ENCODE data around the gene PLEKHM1. TPM values are rescaled to one million over a fixed set of nuclear protein-coding genes. Genes with fewer than 3 reads are reported as not detected.
"Not testable (repeated sequence)": the region's sequence is repeated elsewhere in the genome, so short reads cannot be mapped to it uniquely, and the experiment has no call there.

PLEKHM1 gene
- total RNA-seq, 2 experiments from 2014 or later = 21.3 to 22.1 TPM

DNA sequence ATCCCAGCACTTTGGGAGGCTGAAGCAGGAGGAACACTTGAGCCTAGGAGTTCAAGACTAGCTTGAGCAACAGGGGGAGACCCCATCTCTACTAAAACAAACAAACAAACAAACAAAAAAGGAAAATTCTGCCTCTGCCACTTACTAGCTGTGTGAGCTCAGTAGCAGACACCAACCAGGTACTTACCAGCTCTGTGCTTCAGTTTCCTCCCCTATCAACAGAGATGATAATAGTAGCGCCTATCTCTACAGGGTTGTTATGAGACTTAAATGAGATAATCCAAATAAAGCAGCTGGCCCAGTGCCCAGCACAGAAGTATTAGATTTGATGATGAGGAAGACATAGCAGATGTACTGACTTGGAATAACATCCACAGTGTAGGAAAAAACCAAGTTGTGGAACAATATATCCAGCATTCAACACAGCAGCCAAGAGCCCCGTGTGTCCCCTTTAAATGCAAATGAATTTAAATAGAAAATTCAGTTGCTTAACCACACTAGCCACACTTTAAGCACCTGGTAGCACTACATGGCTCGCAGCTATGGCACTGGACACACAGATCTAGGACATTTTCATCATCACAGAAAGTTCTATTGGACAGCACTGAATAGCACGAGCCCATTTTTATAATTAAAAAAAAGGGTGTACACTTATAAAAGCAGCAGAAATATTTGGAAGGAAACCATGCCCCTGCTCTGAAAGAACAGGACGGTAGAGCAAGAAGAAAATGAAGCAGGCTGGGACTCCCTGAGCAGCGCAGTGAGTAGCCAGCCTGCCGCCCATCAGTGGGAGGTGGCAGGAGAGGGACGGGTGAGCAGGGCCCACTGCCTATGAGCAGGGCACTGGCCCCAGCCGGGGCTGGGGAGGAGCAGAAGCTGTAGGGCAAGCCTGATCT lies 37.9 kb downstream of the PLEKHM1 start:
- DNase-seq; CTCF ChIA-PET; H3K27me3 Mint-ChIP-seq; H3K4me3 Mint-ChIP-seq; POLR2A ChIA-PET; intact Hi-C loops (cut with micrococcal nuclease); H3K4me1 Mint-ChIP-seq (ENCODE audit: low read depth); H3K27ac Mint-ChIP-seq; H3K9me3 Mint-ChIP-seq: not testable (repeated sequence)
- H3K36me3 Mint-ChIP-seq = peaks cover 11% of the 10 kb centered on the region

DNA sequence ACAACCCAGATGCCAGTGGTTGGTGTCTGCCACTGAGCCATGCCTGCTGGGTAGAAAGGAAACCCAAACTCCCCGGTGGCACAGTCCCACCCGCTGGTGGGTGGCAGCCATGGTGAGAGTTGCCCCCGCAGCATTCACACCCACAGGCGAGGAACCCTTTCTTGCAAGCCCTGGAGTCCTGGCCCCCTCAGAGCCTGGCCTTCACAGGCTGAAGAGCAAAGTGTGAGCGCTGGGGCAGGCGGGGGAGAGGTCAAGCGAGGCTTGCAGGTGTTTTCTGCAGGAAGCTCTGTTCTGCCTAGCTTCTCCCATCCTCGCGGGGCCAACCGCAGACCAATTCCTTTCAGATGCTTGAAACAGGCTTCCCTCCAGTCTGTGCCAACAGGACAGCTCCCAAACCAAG lies 38.9 kb downstream of the PLEKHM1 start:
- H3K27me3 Mint-ChIP-seq; H3K4me3 Mint-ChIP-seq; H3K9me3 Mint-ChIP-seq; intact Hi-C loops (cut with micrococcal nuclease); DNase-seq; H3K27ac Mint-ChIP-seq; H3K4me1 Mint-ChIP-seq (ENCODE audit: low read depth); CTCF ChIA-PET; POLR2A ChIA-PET: not testable (repeated sequence)
- H3K36me3 Mint-ChIP-seq = peaks cover 11% of the 10 kb centered on the region

DNA sequence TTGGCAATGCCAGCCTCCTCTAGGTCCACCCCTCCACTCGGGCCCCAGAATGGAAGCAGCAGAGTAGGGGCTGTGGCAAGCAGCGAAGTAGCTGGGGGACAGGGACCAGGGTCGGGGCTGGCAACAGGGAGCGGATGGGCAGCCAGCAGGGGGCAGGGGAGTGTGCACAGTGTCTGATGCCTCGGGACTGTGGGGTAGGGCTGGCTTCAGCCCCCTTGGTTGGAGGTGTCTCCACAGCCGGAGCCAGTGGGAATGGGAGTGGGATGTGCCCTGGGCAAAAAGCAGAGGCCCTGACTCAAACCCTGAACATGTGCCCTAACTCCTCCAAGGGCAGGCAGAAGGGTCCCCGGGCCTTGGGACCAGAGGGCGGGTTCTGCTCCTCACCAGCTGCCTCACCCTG lies 39.4 kb downstream of the PLEKHM1 start:
- no peaks in the 10 kb centered on the region for H3K27me3 Mint-ChIP-seq
- H3K36me3 Mint-ChIP-seq = peaks cover 5% of the 10 kb centered on the region
- ChIA-PET POLR2A (no interaction called here), CTCF (no interaction called here)
- no peak overlapping the region for H3K27ac Mint-ChIP-seq
- no peak for DNase-seq
- intact Hi-C loops (cut with micrococcal nuclease) = no loop called here
- peaks cover 5% of the 10 kb centered on the region for H3K4me1 Mint-ChIP-seq (ENCODE audit: low read depth)
- no peaks in the 10 kb centered on the region for H3K9me3 Mint-ChIP-seq
- no peak overlapping the region for H3K4me3 Mint-ChIP-seq

DNA sequence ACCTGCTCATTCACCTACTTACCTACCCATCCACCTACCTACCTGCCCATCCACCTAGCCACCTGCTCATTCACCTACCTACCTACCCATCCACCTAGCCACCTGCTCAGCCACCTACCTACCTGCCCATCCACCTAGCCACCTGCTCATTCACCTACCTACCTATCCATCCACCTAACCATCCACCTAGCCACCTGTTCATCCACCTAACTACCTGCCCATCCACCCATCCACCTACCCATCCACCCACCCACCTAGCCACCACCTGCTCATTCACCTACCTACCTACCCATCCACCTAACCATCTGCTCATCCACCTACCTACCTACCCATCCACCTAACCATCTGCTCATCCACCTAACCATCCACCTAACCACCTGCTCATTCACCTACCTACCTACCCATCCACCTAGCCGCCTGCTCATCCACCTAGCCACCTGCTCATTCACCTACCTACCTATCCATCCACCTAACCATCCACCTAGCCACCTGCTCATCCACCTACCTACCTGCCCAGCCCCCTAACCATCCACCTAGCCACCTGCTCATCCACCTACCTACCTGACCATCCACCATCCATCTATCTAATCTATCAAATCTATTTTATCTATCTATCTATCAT lies 40.7 kb downstream of the PLEKHM1 start:
- intact Hi-C loops (cut with micrococcal nuclease); DNase-seq; POLR2A ChIA-PET; H3K27me3 Mint-ChIP-seq; H3K36me3 Mint-ChIP-seq; CTCF ChIA-PET; H3K4me3 Mint-ChIP-seq; H3K9me3 Mint-ChIP-seq; H3K27ac Mint-ChIP-seq: not testable (repeated sequence)
- H3K4me1 Mint-ChIP-seq (ENCODE audit: low read depth) = peaks cover 13% of the 10 kb centered on the region

DNA sequence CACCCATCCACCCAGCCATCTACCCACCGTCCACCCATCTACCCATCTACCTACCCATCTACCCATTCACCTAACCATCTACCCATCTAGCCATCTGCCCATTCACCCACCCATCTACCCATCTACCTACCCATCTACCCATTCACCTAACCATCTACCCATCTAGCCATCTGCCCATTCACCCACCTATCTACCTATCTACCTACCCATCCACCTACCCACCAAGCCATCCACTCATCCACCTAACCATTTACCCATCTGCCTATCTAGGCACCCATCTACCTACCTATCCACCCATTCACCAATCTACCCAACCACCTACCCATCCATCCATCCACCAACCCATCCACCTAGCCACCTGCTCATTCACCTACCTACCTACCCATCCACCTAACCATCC lies 41.3 kb downstream of the PLEKHM1 start:
- peaks cover 13% of the 10 kb centered on the region for H3K4me1 Mint-ChIP-seq (ENCODE audit: low read depth)
- H3K27ac Mint-ChIP-seq; H3K4me3 Mint-ChIP-seq; H3K27me3 Mint-ChIP-seq; POLR2A ChIA-PET; H3K9me3 Mint-ChIP-seq; intact Hi-C loops (cut with micrococcal nuclease); CTCF ChIA-PET; DNase-seq; H3K36me3 Mint-ChIP-seq: not testable (repeated sequence)

DNA sequence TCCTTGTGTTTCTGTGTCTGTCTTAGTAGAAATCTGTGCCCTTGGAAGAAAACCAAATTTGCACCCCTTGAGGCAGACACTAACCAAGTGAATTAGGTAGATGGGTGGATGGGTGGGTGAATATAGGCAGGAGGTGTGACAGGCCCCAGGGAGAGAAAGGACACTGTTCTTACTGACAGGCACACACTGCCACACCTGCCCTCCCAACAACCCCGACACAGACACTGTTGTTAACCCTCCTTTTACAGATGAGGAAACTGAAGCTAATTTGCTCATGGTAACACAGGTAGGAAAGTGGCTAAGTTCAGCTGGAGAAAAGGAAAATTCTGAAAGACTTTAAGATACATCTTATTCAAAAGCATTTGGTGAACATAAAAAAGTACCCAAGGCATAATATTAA lies 42.0 kb downstream of the PLEKHM1 start:
- H3K4me3 Mint-ChIP-seq, H3K27ac Mint-ChIP-seq, CTCF ChIA-PET: not testable (repeated sequence)

DNA sequence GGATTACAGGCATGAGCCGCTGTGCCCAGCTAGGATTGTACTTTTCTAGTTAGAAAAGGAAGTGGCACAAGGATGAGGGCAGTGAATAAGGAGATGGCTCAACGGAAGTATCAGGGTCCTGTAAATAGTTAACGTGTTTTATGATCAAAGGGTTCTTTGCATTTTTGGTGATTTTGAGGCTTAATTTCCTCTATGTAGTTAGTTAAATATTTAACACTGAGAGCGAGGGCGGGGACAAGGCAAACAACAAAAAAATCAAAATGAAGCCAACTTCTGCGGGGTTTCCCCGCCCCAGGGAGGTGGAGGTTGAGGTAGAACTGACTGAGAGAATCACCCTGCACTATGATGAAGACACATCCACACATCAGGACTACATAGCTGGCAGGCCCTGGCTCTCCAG lies 42.5 kb downstream of the PLEKHM1 start:
- H3K9me3 Mint-ChIP-seq; H3K36me3 Mint-ChIP-seq; DNase-seq; intact Hi-C loops (cut with micrococcal nuclease); POLR2A ChIA-PET; H3K4me3 Mint-ChIP-seq; H3K27ac Mint-ChIP-seq; H3K27me3 Mint-ChIP-seq: not testable (repeated sequence)
- CTCF ChIA-PET = interaction anchor here (0.6 kb wide), 1 partner anchor 473 kb away, joined by 3 read pairs; no protein-coding TSS in a partner anchor
- H3K4me1 Mint-ChIP-seq (ENCODE audit: low read depth) = peaks cover 13% of the 10 kb centered on the region

More for the DNA sequence above, 42.0 kb downstream of the PLEKHM1 start:
- intact Hi-C loops (cut with micrococcal nuclease); POLR2A ChIA-PET; DNase-seq; H3K36me3 Mint-ChIP-seq; H3K27me3 Mint-ChIP-seq; H3K9me3 Mint-ChIP-seq: not testable (repeated sequence)
- peaks cover 13% of the 10 kb centered on the region for H3K4me1 Mint-ChIP-seq (ENCODE audit: low read depth)

DNA sequence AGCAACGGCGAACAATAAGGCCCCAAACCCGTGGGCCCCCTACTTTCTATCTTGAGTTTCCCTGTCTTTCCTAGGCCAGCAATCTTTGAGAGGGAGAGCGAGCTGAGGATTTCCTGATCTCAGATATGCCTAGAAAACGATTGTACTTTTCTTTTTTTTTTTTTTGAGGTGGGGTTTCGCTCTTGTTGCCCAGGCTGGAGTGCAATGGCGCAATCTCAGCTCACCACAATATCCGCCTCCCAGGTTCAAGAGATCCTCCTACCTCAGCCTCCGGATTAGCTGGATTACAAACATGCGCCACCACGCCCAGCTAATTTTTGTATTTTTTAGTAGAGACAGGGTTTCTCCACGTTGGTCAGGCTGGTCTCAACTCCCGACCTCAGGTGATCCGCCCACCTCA lies 42.9 kb downstream of the PLEKHM1 start:
- DNase-seq; H3K4me3 Mint-ChIP-seq; intact Hi-C loops (cut with micrococcal nuclease); H3K27me3 Mint-ChIP-seq; H3K36me3 Mint-ChIP-seq; H3K9me3 Mint-ChIP-seq; POLR2A ChIA-PET; H3K27ac Mint-ChIP-seq: not testable (repeated sequence)
- H3K4me1 Mint-ChIP-seq (ENCODE audit: low read depth) = peaks cover 13% of the 10 kb centered on the region
- CTCF ChIA-PET = interaction anchor here (0.6 kb wide), 1 partner anchor 474 kb away, joined by 3 read pairs; no protein-coding TSS in a partner anchor

DNA sequence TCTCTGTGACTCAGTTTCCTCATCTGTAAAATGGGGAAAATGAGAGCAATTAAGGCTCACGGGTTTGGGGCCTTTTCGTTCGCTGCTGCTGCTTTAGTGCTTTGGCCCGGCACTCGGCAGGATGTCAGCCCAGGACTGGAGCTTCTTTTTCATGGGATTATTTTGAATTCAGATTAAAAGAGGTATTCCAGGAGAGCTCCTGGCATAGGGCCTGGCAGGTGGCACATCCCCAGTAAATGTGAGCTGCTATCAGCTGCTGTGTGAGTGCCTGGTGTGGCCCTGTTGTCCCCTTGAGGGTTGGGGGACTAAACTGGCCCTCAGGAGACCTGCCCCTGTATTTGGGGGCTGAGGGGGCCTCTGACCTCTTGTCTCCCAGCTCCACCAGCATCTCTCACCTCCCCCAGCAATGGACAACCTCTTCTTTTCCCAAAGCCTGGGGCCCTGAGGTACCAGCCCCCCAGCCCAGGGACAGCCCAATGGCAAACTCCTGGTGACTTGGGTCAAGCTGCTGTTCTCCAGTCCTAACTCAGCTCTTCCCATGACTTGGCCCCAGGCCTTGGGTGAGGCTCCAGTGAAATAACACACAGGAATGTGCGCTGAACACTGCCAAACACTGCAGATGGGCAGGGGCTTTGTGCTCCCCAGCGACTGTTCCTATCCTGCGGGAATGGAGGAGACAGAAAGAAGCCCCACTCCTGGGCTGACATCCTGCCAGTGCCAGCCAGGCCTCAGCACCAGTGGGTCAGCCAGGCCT lies 43.5 kb downstream of the PLEKHM1 start:
- CTCF ChIA-PET = interaction anchor here (1.0 kb wide), 1 partner anchor 19 kb away, joined by 3 read pairs; no protein-coding TSS in a partner anchor
- POLR2A ChIA-PET; H3K27ac Mint-ChIP-seq; intact Hi-C loops (cut with micrococcal nuclease); H3K36me3 Mint-ChIP-seq; H3K27me3 Mint-ChIP-seq; DNase-seq; H3K9me3 Mint-ChIP-seq; H3K4me3 Mint-ChIP-seq: not testable (repeated sequence)
- H3K4me1 Mint-ChIP-seq (ENCODE audit: low read depth) = peaks cover 13% of the 10 kb centered on the region

DNA sequence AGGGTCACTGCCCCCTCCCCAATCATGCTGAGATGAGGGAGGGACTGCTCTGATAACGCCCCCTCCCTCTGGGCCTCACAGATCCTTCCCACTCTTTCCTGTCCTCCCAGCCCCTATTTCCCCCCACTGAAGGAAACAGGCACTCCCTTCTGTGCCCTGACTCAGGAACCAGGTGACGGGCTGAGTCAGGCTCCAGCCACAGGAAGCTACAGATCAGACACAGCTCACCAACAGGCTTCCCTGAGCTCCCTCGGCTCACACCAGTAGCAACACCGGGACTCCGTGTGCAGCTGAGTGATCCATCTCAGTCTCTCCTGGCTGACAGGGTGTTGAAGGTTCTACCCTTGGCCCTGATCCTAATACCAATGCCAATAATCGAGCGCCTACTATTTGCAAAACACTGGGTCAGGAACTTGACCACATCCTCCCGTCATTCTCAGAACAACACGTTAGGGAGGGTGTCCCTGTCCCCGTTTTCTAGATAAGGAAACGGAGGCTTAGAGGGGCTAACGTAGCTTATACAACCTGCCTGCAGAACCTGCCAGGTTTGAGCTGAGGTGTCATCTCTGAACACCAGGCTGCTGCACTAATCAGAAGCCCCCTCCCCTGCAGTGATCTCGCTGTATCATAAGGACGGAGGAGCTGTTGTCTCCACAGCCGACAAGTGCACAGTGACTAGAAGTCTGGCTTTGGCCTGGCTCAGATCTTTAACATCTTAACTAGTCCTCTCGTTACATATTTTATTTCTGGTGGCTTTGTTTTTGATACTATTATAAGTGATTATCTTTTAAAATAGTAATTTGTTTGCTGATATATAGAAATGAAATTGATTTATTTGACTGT lies 44.4 kb downstream of the PLEKHM1 start:
- peak; percentile 76 for DNase-seq
- H3K4me3 Mint-ChIP-seq; H3K9me3 Mint-ChIP-seq; intact Hi-C loops (cut with micrococcal nuclease); H3K27me3 Mint-ChIP-seq; H3K36me3 Mint-ChIP-seq; POLR2A ChIA-PET: not testable (repeated sequence)
- CTCF ChIA-PET = interaction anchor here (1.0 kb wide), 1 partner anchor 18 kb away, joined by 3 read pairs; no protein-coding TSS in a partner anchor
- Mint-ChIP-seq H3K27ac (peak overlapping the region; percentile 74), H3K4me1 (ENCODE audit: low read depth) (peaks cover 19% of the 10 kb centered on the region)

DNA sequence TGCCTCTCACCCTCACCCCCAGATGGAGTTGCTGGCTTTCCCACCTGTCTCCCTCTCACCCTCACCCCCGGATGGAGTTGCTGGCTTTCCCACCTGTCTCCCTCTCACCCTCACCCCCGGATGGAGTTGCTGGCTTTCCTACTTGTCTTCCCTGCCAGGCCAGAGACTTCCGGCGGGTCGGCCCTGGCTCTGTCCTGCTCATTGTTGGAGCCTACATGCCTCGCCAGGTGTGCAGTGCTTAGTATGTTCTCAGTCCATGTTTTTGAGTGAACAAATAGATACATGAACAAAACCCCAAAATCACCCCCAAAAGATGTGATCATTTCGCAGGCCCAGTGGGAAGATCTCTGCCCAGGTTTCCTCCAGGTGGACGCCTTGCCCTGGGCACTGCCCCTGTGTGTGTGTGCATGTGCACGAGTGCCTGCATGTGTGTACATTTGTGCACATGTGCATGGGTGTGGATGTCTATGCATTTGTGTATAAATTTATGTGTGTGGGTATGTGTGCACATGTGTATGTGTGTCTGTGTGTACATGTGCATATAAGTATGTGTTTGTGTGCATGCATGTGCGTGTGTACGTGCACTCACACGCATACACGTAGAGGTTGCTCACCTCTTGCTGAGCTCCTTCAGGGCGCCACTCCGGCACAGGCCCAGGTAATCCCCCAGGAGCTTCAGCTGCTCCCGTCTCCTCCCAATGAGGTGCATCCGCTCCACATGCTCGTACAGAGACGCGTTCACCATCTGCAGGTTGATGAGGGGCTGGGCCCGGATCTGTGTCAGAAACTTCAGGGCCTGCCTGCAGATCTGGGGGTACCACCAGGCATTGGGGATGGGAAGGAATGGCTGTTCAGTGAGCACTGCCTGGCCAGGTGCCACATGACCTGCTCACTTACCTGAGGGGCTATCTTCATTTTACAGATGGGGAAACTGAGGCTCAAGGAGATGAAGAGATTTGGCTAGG lies 45.4 kb downstream of the PLEKHM1 start:
- H3K27me3 Mint-ChIP-seq; POLR2A ChIA-PET; H3K27ac Mint-ChIP-seq; CTCF ChIA-PET; H3K4me3 Mint-ChIP-seq; H3K9me3 Mint-ChIP-seq; H3K36me3 Mint-ChIP-seq; DNase-seq; intact Hi-C loops (cut with micrococcal nuclease): not testable (repeated sequence)
- peaks cover 28% of the 10 kb centered on the region for H3K4me1 Mint-ChIP-seq (ENCODE audit: low read depth)
